Right ventricle myocardium superior (tissue), 1 donor: ENCODE results near the gene BIRC6. TPM values are rescaled to one million over a fixed set of nuclear protein-coding genes. Genes with fewer than 3 reads are reported as not detected.
"Not testable (repeated sequence)": the region's sequence is repeated elsewhere in the genome, so short reads cannot be mapped to it uniquely, and the experiment has no call there.

Experiments
- ATAC-seq: fragments of 200-7000 bp; cut with Tn5 transposase; one replicate; pipeline ENCODE4 v1.9.1; 2020; ENCODE audit warnings: mild to moderate bottlenecking; ENCODE audit not compliant: poor library complexity
- DNase-seq: peaks from one replicate; pipeline ENCODE4 v3.0.0-alpha.2; 2020
- intact Hi-C: fragments of 100-400 bp; cut with DNase I; formaldehyde crosslinking; loops from one replicate; pipeline ENCODE4 v1.11.2; 2022
- total RNA-seq: library from RNA; stranded (reverse); fragmentation: NEBNext Ultra II Directional; extraction: Animal tissue kit (Norgen Biotek cat#: 25700); gene quantifications from one replicate; pipeline ENCODE4 v1.2.1, GENCODE V29; 2021
- donor health status: DM: no; HTN: yes; CAD: no; lungs with severe emphysema.

The BIRC6 gene
- total RNA-seq, 1 donor from 2014 or later = 32.9 TPM

GRCh38 chr2:32485399-32485798, 128.6 kb downstream of the BIRC6 start:
- ATAC-seq (no peak), DNase-seq (no peak)
- intact Hi-C loops = no loop called here

DNA sequence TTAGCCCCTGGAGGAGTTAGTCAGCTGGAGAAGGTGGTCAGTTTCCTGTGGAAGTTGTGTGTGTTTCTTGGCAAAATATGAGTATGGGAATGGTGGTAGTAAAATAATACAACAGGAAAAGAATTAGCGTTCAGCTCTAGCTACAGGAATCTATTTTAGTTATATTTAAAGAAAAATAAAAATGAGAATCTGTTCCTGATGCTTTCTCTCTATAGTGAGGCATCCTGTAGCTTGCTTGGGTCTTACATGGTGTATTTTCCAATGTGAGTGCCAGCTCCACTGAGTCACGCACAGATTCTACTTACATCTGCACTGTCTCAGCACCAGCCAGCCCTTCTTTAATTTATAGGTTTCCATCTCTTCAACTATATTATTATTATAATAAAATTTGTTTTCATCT, 132.2 kb downstream of the BIRC6 start:
- DNase-seq (no peak), ATAC-seq (no peak)
- intact Hi-C loops = no loop called here

- ATAC-seq = no peak
- intact Hi-C loops = no loop called here
- DNase-seq = no peak
Measured at GRCh38 chr2:32491346-32491745, 134.5 kb downstream of the BIRC6 start.

- intact Hi-C loops = no loop called here
- ATAC-seq (no peak), DNase-seq (no peak)
Measured at GRCh38 chr2:32495139-32495538, 138.3 kb downstream of the BIRC6 start.

DNA sequence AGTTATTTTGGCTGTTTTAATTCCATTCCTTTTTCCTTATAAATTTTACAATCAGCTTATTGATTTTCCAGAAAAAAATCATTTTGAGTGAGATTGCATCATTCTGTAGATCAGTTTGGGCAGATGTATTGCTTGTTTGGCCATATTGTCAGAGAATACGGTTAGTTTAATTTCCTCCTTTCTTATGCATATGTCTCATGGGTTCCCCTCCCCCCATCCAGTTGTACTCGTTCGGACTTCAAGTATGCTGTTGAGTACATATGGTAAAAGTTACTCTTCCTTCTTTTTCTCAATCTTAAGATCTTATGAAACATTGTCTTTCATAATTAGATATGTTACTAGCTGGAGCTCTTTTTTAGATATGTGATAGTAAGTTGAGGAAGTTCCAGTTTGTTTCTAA, 139.8 kb downstream of the BIRC6 start:
- intact Hi-C loops = no loop called here
- ATAC-seq (no peak), DNase-seq (no peak)

DNA sequence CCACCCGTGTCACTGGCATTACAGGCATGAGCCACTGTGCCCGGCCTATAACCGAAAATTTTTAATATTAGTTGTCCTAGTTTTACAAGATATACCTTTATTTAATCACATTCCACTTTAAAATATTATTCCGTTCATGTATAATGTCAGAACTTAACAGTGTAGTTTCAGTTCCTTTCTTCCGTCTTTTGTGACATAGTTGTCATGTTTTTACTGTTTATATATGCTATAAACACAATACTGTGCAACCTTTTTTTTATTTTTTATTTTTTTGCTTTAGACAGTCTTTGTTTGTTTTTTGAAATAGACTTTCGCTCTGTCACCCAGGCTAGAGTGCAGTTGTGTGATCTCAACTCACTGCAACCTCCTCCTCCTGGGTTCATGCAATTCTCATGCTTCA, 141.5 kb downstream of the BIRC6 start:
- no peak for DNase-seq
- intact Hi-C loops = no loop called here
- ATAC-seq = no peak

DNA sequence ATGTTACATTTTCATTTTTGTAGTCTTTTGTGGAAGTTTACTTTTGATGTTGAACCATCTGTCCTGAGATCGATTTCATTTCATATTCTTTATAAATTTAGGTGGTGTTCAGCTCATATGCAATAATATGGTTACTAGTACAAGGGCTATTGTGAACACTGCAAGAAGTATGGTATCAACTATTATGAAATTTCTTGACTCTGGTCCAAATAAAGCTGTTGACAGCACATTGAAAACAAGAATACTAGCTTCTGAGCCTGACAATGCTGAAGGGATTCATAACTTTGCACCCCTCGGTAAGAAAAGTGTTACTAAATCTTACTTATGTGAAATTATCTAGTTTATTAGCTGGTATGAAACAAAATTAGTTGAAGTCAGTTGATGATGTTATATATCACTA, 146.1 kb downstream of the BIRC6 start:
- intact Hi-C loops = no loop called here
- ATAC-seq = peak; percentile 79
- no peak for DNase-seq

DNA sequence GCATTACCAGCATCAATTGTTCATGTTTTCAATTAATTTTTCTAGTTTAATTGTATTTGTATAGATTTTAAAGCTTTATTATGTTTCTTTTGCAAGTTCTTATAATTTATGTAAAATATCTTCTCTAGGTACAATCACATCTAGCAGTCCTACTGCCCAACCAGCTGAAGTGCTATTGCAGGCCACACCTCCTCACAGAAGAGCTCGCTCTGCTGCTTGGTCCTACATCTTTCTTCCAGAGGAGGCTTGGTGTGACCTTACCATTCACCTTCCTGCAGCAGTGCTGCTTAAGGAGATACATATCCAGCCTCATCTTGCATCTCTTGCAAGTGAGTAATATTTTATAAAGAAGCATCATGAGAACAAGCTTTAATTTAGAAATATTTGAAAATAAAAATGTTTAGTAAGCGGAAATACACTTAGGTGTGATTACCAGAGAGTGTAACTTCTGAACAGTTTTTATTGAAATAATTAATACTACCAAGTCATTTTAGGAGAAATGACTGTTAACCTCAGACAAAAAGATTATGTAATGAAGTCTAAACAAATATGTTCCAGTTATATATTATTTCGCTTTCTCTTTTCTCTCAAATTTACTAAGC, 148.2 kb downstream of the BIRC6 start:
- DNase-seq = no peak
- ATAC-seq = no peak
- intact Hi-C loops = no loop called here

GRCh38 chr2:32506446-32506845, 149.6 kb downstream of the BIRC6 start:
- DNase-seq (no peak), ATAC-seq (no peak)
- intact Hi-C loops = no loop called here

GRCh38 chr2:32514946-32515345, 158.1 kb downstream of the BIRC6 start:
- no peak for DNase-seq
- ATAC-seq = no peak
- intact Hi-C loops = no loop called here

DNA sequence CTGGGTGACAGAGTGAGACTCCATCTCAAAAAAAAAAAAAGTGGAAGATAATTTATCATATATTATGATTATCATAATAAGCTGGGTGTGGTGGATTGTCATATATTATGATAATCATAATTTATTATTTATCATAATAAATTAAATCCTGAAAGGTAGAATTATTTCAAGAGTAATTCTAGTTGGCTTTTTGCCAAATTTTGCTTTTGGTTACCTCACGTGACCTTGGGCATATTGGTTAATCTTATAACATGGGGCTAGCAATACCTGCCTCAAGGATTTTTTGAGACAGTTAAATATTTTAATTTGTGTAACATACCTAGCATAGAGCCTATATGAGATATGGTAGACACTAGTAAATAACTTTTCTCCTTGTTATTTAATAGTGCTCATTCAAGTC, 159.7 kb downstream of the BIRC6 start:
- intact Hi-C loops = no loop called here
- no peak for ATAC-seq
- no peak for DNase-seq

DNA sequence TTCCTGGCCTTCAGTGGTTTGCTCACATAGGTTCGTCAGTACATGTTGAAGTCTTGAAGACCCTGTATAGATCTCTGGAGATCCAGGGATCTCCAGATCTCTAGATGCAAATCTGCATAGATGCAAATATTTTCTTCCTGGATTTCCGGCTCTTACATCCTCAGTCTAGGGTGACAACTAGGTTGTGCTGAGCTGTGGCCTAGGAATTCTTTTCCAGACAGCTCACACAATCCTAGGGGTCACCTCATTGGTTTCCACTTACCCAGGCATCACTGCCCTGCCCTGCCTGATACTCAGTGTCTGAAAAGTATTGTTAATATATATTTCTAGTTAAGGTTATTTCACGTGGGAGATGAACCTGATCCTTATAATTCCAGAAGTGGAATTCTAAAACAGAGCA, 165.9 kb downstream of the BIRC6 start:
- no peak for DNase-seq
- no peak for ATAC-seq
- intact Hi-C loops = no loop called here

GRCh38 chr2:32523686-32524085, 166.9 kb downstream of the BIRC6 start:
- no peak for ATAC-seq
- intact Hi-C loops = no loop called here

GRCh38 chr2:32532341-32532740, 175.5 kb downstream of the BIRC6 start:
- ATAC-seq (no peak), DNase-seq (no peak)
- intact Hi-C loops = no loop called here

More at GRCh38 chr2:32523686-32524085, 166.9 kb downstream of the BIRC6 start:
- no peak for DNase-seq

GRCh38 chr2:32532961-32533360, 176.1 kb downstream of the BIRC6 start:
- DNase-seq (no peak), ATAC-seq (no peak)
- intact Hi-C loops = no loop called here

GRCh38 chr2:32534831-32535230, 178.0 kb downstream of the BIRC6 start:
- ATAC-seq (no peak), DNase-seq (no peak)
- intact Hi-C loops = no loop called here

DNA sequence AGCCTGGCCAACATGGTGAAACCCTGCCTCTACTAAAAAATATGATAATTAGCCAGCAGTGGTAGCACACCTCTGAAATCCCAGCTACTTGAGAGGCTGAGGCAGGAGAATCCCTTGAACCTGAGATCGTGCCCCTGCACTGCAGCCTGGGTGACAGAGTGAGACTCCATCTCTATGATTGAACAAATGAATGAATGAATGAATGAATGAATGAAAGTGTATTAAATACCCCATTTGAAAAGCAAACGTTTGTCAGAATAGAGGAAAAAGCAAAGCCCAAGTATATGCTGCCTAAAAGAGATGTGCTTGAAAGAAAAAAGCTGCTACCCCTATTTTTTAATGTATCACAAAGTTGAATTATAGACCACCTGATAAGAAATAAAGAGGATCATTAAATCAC, 181.9 kb downstream of the BIRC6 start:
- intact Hi-C loops = no loop called here
- no peak for ATAC-seq
- DNase-seq = no peak

DNA sequence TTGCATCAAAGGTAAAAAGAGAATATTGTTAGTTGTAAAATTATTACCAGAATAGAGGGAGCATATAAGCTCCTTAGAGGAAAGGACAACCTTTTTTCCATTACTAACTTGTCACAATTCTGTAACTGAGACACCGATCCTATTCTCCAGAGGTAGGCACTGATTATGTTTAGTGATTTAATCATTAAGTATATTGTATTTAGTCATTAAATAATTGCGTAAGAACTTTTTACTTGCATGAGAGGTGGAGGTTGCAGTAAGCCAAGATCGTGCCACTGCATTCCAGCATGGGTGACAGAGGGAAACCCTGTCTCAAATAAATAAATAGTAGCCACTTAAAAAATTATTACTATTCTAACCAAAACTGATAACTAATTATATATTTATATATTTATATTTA, 195.7 kb downstream of the BIRC6 start:
- intact Hi-C loops, DNase-seq, ATAC-seq: not testable (repeated sequence)

GRCh38 chr2:32553829-32554432, 197.1 kb downstream of the BIRC6 start:
- DNase-seq = no peak
- ATAC-seq = peak; percentile 84
- intact Hi-C loops = no loop called here

GRCh38 chr2:32558492-32558891, 201.7 kb downstream of the BIRC6 start:
- no peak for DNase-seq
- intact Hi-C loops = no loop called here
- ATAC-seq = no peak

- intact Hi-C loops = no loop called here
- ATAC-seq = peak; percentile 92
- no peak for DNase-seq
Measured at GRCh38 chr2:32559136-32559535, 202.3 kb downstream of the BIRC6 start.
